ENCODE measurements around the gene AP1M2. TPM values are rescaled to one million over a fixed set of nuclear protein-coding genes. Genes with fewer than 3 reads are reported as not detected.
"Not testable (repeated sequence)": the region's sequence is repeated elsewhere in the genome, so short reads cannot be mapped to it uniquely, and the experiment has no call there.

Gene AP1M2
- total RNA-seq, 2 donors from 2014 or later = 149 to 172 TPM

DNA sequence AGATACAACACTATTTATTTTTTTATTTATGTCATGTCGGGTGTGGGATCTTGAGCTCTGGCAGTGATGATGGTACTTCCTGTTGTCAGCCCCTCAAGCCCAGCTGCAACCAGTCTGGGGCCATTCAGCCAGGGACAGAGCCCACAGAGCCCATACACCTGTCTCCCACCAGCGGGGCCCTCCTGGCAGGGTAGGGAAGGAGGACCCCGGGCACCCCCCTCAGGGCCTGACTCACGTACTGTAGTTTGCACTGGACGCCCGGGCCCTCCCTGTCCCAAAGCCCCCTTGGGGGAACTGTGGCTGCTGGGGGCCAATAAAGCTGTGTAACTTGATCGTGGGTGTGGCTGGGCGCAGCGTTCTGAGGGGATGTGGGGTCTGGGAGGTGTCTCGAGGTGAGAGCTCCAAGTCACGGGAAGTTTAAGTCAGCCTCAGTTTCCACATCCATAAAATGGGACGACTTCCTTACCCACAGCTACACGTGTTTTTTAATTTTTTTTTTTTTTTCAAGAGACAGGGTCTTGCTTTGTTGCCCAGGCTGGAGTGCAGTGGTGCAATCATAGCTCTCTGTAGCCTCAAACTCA lies 33.9 kb downstream of the AP1M2 start:
- H3K9me3 ChIP-seq = no peaks in the 10 kb centered on the region
- peaks cover 7% of the 10 kb centered on the region for H3K36me3 ChIP-seq
- intact Hi-C loops (cut with DNase I) = no loop called here
- peak overlapping the region; percentile 17 for H3K27ac ChIP-seq
- TF ChIP-seq, protein P1, sequence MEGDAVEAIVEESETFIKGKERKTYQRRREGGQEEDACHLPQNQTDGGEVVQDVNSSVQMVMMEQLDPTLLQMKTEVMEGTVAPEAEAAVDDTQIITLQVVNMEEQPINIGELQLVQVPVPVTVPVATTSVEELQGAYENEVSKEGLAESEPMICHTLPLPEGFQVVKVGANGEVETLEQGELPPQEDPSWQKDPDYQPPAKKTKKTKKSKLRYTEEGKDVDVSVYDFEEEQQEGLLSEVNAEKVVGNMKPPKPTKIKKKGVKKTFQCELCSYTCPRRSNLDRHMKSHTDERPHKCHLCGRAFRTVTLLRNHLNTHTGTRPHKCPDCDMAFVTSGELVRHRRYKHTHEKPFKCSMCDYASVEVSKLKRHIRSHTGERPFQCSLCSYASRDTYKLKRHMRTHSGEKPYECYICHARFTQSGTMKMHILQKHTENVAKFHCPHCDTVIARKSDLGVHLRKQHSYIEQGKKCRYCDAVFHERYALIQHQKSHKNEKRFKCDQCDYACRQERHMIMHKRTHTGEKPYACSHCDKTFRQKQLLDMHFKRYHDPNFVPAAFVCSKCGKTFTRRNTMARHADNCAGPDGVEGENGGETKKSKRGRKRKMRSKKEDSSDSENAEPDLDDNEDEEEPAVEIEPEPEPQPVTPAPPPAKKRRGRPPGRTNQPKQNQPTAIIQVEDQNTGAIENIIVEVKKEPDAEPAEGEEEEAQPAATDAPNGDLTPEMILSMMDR (IDR thresholded peaks at IDR 0.05) = no peak
- no peaks in the 10 kb centered on the region for H3K27me3 ChIP-seq
- DNase-seq = no peak
- H3K9ac ChIP-seq (ENCODE audit: low read depth in 2 of 2, low read length in 2 of 2) = no peak overlapping the region
- no peak overlapping the region for H3K4me3 ChIP-seq
- peaks cover 5% of the 10 kb centered on the region for H3K4me1 ChIP-seq

DNA sequence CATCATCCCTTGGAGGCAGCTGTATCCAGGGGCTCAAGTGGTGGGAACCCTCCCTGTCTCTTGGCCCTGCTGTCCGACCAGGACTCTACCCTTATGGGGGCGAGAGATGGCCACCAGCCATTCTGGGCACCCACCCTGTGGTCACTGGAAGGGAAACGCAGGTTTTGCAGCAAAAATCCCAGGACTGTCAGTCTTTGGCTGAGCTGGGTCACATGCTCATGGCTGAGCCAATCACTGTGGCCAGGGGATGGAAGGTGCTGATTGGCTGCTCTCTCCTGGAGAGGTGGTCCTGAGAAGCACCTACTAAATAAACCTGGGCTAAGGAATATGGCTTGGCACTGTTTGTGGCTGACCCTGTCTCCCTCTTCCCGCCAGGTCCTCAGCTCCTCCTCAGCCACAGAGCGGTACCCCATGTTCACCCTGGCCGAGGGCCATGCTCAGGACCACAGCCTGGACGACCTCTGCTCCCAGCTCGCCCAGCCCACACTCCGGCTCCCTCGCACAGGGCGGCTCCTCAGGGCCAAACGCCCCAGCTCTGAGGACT lies 34.5 kb downstream of the AP1M2 start:
- Histone ChIP-seq H3K27me3 (no peaks in the 10 kb centered on the region), H3K4me3 (no peak overlapping the region), H3K9ac (ENCODE audit: low read depth in 2 of 2, low read length in 2 of 2) (no peak overlapping the region), H3K4me1 (peaks cover 5% of the 10 kb centered on the region), H3K36me3 (peaks cover 7% of the 10 kb centered on the region), H3K27ac (peak overlapping the region; percentile 17), H3K9me3 (no peaks in the 10 kb centered on the region)
- intact Hi-C loops (cut with DNase I) = no loop called here
- TF ChIP-seq, protein P1 (IDR thresholded peaks at IDR 0.05) = no peak
- peak; percentile 30 for DNase-seq

DNA sequence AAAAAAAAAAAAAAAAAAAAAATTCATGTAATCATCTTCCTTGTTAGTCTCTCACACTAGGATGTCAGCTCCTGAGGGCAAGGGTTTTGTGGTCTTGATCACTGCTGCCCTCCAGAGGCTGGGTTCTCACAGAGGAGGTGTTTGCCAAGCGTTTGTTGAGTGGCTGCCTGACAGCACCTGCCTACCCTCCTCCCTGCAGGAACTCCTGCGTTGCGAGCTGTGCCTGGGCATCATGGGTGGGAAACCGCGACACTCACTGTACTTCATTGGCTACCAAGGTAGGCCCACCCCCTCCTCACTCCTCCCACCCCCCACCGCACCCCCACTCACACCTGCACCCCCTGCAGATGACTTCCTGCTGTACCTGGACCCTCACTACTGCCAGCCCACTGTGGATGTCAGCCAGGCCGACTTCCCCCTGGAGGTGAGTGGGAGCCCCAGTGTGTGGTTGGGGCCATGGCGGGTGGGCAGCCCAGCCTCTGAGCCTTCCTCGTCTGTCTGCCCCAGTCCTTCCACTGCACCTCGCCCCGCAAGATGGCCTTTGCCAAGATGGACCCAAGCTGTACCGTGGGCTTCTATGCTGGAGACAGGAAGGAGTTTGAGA lies 35.3 kb downstream of the AP1M2 start:
- intact Hi-C loops (cut with DNase I) = no loop called here
- peaks cover 5% of the 10 kb centered on the region for H3K4me1 ChIP-seq
- H3K27ac ChIP-seq = no peak overlapping the region

DNA sequence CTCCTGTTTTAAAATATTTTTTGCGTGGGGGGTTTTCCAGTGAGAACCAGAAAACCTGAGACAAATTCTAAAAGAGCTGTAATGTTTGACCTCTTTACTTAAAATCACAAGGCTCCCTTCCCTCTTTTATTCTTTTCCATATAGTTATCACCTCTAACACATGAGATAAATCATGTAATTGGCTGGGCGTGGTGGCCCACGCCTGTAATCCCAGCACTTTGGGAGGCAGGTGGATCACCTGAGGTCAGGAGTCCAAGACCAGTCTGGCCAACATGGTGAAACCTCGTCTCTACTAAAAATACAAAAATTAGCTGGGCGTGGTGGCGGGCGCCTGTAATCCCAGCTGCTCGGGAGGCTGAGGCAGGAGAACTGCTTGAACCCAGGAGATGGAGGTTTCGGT lies 36.1 kb downstream of the AP1M2 start:
- H3K36me3 ChIP-seq = peaks cover 14% of the 10 kb centered on the region
- H3K27me3 ChIP-seq; H3K4me1 ChIP-seq; H3K9me3 ChIP-seq; H3K27ac ChIP-seq; H3K9ac ChIP-seq (ENCODE audit: low read depth in 2 of 2, low read length in 2 of 2); H3K4me3 ChIP-seq; intact Hi-C loops (cut with DNase I): not testable (repeated sequence)
- peak; percentile 65 for DNase-seq

More for the DNA sequence above, 35.3 kb downstream of the AP1M2 start:
- Histone ChIP-seq H3K9me3 (no peaks in the 10 kb centered on the region), H3K4me3 (no peak overlapping the region), H3K36me3 (peaks cover 9% of the 10 kb centered on the region), H3K9ac (ENCODE audit: low read depth in 2 of 2, low read length in 2 of 2) (no peak overlapping the region), H3K27me3 (no peaks in the 10 kb centered on the region)
- DNase-seq = peak; percentile 46
- TF ChIP-seq, protein P1 (IDR thresholded peaks at IDR 0.05) = no peak

DNA sequence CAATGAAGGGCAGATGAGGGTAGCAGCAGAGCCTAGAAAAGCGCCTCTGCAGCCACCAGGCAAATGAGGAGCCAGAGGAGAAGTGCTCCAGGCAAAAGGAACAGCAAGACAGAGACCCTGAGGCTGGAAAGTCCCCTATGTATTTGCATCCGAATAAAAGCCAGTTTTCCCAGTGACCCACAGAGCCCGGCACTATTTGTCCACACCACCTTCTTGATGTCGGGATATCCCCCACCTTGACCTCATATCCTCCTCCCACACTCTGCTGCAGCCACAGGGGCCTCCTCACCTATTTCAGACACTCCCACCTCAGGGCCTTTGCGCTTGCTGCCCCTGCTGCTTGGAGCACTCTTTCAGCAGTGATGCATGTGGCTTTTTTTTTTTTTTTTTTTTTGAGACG lies 36.8 kb downstream of the AP1M2 start:
- H3K36me3 ChIP-seq = peaks cover 14% of the 10 kb centered on the region
- no peak overlapping the region for H3K27ac ChIP-seq
- TF ChIP-seq, protein P1 (IDR thresholded peaks at IDR 0.05) = no peak
- peak overlapping the region in 1 of 2 donors; percentile 12 for H3K9ac ChIP-seq (ENCODE audit: low read depth in 2 of 2, low read length in 2 of 2)
- no peaks in the 10 kb centered on the region for H3K27me3 ChIP-seq
- DNase-seq = no peak
- intact Hi-C loops (cut with DNase I) = no loop called here
- peaks cover 5% of the 10 kb centered on the region for H3K4me1 ChIP-seq
- H3K4me3 ChIP-seq = no peak overlapping the region
- H3K9me3 ChIP-seq = no peaks in the 10 kb centered on the region

DNA sequence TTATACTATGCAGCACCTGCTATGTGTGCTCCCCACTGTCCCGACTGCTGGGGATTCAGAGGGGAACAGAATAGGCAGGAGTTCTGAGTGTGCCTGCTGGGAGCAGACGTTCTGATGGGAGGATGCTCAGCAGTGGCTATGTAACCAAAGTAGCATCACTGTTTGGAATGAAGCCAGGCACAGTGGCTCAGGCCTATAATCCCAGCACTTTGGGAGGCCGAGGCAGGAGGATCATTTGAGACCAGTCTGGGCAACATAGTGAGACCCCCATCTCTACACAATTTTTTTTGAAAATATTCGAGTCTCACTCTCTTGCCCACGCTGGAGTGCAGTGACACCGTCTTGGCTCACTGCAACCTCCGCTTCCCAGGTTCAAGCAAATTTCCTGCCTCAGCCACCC lies 37.4 kb downstream of the AP1M2 start:
- Histone ChIP-seq H3K27ac (no peak overlapping the region), H3K9ac (ENCODE audit: low read depth in 2 of 2, low read length in 2 of 2) (no peak overlapping the region), H3K4me3 (no peak overlapping the region), H3K27me3 (no peaks in the 10 kb centered on the region), H3K9me3 (no peaks in the 10 kb centered on the region), H3K36me3 (peaks cover 14% of the 10 kb centered on the region), H3K4me1 (peaks cover 8% of the 10 kb centered on the region)
- no peak for DNase-seq
- TF ChIP-seq, protein P1 (IDR thresholded peaks at IDR 0.05) = no peak
- intact Hi-C loops (cut with DNase I) = no loop called here
